Activated CD4-positive, alpha-beta T cell treated with anti-CD3 and anti-CD28 coated beads, Interleukin-2, amount 50 U/mL, for 24 hours (primary cell): ENCODE measurements around the gene RASSF3.

Experiments
- DNase-seq, 2 donors: peaks; one replicate each; pipeline ENCODE4 v3.0.0-alpha.2; 2020; ENCODE audit warnings: low read depth in 1 of 2, low spot score in 1 of 2

Gene RASSF3

DNA sequence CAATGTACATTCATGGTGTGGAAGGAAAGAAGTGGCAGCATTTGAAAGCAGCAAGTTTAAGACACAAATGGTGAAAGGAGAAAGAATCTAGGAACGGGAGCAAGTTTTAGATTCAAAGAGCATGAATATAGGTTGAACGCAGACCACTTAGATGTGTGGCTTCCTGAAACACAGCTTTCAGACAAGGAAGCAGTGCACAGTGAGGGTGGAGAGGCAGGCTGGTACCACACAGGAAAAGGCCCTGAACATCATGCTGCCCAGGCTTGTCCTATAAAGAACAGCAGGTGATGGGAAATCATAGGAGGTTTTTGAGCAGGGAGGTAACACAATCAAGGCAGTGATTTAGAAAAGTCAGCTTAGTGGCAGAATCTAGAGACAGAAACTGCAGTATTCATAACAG lies 113.3 kb downstream of the RASSF3 start:
- DNase-seq, result no peak

- DNase-seq, result no peak
These were observed 114.0 kb downstream of the RASSF3 start for GRCh38 chr12:64724201-64724745.

- DNase-seq, result no peak
These were observed 119.8 kb downstream of the RASSF3 start for GRCh38 chr12:64729909-64730587.

DNA sequence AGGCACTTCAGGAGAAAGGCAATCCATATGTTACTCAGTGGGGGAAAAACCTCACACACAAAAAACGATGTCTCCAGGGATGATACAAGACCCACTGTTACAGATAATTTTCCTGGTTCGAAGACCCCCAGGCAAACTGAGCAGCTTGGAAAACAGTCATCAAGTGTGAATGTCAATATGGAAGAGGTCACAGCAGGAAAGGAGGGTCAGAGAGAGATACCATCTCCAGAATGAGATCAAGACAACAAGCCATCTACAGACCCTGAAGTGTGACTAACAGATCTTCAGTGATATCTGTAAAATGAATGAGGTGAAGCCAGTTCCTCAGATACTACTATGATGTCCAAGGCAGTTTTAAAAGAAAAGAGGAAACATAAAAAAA lies 120.3 kb downstream of the RASSF3 start:
- DNase-seq, result no peak

DNA sequence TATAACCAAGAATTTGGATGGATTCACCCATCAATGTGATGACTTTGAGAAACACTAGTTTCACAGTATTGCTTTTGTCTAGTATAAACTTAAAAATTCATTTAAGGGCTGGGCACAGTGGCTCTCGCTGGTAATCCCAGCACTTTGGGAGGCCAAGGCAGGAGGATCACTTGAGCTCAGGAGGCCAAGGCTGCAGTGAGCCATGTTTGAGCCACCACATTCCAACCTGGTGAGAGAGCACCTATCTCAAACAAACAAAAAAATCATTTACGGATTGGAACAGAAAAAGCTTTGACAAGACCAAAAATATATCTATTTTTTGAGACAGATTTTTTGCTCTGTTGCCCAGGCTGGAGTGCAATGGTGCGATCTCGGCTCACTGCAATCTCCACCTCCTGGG lies 121.4 kb downstream of the RASSF3 start:
- no peak for DNase-seq

DNA sequence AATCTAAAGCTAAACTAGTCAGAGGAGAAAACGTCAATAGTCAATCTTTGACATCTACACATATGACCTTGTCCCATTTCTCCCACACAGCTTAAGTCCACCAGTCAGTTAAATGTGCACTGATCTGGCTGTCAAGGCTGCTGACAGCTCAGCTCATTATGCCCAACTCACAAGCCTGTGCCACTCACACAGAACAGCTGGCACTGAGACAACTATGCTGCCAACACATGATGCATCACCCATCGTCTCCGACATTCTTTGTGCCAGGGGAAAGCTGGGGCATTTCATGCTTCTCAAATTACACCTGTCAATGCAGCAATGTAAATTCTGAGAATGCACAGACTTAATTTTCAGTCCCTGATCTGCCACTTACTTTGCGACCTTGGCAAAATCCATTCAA lies 123.6 kb downstream of the RASSF3 start:
- DNase-seq, result no peak

- no peak for DNase-seq
These were observed 125.1 kb downstream of the RASSF3 start for GRCh38 chr12:64735442-64735841.

GRCh38 chr12:64736771-64737170 lies 126.5 kb downstream of the RASSF3 start:
- DNase-seq, result no peak

DNA sequence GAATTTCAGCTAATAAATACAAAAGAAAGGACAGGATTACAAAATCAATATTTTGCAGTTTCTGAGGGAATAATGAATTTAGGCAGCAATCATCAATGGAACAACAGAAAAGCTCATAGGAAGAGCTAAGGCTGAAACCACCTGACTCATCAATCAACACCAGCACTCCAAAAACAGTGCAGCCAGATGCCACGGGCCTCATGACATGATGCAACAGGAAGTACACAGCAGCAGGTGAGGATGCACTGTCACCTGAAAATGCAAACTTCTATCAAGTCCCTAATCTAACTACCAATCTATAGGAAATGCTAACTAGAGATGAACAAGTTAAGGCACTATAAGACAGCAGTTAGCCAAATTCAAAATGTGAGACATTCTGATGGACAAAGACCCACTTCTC lies 127.2 kb downstream of the RASSF3 start:
- no peak for DNase-seq

DNA sequence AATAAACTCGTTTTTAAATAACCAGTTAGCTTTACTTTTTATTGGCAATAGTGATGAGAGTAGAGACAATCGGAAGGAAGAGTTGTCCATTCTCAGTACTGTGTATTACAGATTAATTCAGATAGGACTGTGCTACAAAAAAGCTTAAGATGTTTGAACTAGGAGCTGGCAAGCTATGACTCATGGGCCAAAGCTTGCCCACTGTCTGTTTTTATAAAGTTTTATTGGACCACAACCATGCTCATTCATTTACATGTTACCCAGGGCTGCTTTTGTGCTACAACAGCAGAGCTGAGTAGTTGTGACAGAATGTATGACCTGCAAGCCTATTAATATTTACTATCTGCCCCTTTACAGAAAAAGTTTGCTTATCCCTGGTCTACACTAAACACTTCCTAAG lies 129.5 kb downstream of the RASSF3 start:
- no peak for DNase-seq

- DNase-seq, result no peak
These were observed 130.4 kb downstream of the RASSF3 start for GRCh38 chr12:64740646-64741045.

- no peak for DNase-seq
These were observed 132.1 kb downstream of the RASSF3 start for GRCh38 chr12:64742416-64742815.

DNA sequence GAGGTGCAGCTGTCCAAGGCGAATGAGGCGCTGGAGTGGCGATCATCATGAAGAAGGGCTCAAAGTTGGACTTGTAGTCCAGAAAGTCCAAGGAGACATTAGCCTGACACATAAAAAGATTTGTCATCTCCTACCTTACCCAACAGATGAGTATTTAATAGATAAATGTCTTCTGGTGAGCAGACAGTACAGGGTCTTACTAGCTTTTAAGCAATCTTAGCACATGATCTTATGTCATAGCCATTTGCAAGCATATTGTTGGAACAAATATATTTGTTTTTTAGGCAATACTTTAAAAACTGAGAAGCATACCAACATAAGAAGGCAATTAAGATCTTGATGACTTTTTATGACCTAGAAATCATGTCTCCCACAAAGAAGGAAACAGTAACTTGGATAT lies 132.9 kb downstream of the RASSF3 start:
- DNase-seq, result no peak

GRCh38 chr12:64744422-64745258 lies 134.3 kb downstream of the RASSF3 start:
- DNase-seq, result no peak

DNA sequence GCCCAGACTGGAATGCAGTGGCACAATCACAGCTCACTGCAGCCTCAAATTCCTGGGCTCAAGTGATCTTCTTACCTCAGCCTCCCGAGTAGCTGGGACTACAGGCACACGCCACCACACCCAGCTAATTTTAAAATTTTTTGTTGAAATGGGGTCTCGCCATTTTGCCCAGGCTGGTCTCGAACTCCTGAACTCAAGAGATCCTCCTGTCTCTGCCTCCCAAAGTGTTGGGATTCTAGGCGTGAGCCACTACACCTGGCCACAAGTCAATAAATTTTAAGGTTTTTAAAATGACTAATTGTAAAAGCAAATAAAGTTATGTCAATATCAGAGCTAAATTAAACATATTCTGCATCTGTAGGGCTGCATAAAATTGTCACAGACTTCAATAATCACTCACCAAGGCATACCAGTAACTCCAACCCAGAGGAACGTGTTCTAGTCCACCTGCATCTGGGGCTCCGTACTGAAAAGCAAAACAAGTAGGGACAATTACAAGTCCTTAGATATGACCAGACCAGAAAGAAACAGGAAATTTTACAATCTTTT lies 135.0 kb downstream of the RASSF3 start:
- DNase-seq, result no peak

GRCh38 chr12:64745980-64746379 lies 135.7 kb downstream of the RASSF3 start:
- no peak for DNase-seq

DNA sequence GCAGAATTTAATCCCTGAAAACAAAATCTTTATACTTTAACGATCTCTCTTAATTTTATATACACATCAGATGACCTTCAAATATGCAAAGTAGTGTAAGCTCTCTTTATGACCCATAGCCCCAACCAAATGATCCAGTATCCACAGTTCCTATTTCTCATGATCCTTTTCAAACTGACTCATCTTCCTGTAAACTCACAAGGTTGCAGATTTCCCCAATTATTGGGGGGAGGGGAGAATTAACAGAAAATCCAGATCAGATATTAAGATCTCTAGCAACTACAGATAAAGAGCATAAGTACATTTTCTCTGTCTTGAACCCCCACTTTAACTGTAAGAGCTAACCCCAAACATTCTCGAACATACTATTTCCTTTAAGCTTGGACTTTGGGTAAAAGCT lies 136.4 kb downstream of the RASSF3 start:
- DNase-seq, result no peak
